HAP-1 (cell line): ENCODE measurements around the gene BTBD16.

Experiments
- DNase-seq, 2 experiments: peaks; one replicate each; pipeline ENCODE4 v3.0.0-alpha.2; 2016 to 2020; ENCODE audit warnings: low spot score in 2 of 2
- H3K27me3 ChIP-seq: fragments of 250-450 bp; sonication (Bioruptor Pico); 2 replicates; pipeline ENCODE4 v1.5.1; 2020; ENCODE audit warnings: low read depth, mild to moderate bottlenecking, moderate library complexity
- H3K36me3 ChIP-seq: fragments of 250-450 bp; sonication (Bioruptor Pico); replicated peaks from 2 replicates; pipeline ENCODE4 v1.5.1; 2020; ENCODE audit warnings: mild to moderate bottlenecking
- H3K4me1 ChIP-seq: fragments of 250-450 bp; sonication (Bioruptor Pico); 2 replicates; pipeline ENCODE4 v1.5.1; 2020; ENCODE audit warnings: mild to moderate bottlenecking
- H3K4me3 ChIP-seq: fragments of 250-450 bp; sonication (Bioruptor Pico); 2 replicates; pipeline ENCODE4 v1.5.1; 2020; ENCODE audit warnings: mild to moderate bottlenecking, moderate library complexity
- H3K9me3 ChIP-seq: fragments of 250-450 bp; sonication (Bioruptor Pico); 2 replicates; pipeline ENCODE4 v1.5.1; 2020; ENCODE audit warnings: mild to moderate bottlenecking, moderate library complexity
- in situ Hi-C: fragments of 300-500 bp; cut with MboI; formaldehyde crosslinking; loops from 3 replicates; pipeline ENCODE4 v1.14.3; 2020; ENCODE audit warnings: low sequenced_read_pairs, inconsistent platforms, mixed read lengths

BTBD16 gene

DNA sequence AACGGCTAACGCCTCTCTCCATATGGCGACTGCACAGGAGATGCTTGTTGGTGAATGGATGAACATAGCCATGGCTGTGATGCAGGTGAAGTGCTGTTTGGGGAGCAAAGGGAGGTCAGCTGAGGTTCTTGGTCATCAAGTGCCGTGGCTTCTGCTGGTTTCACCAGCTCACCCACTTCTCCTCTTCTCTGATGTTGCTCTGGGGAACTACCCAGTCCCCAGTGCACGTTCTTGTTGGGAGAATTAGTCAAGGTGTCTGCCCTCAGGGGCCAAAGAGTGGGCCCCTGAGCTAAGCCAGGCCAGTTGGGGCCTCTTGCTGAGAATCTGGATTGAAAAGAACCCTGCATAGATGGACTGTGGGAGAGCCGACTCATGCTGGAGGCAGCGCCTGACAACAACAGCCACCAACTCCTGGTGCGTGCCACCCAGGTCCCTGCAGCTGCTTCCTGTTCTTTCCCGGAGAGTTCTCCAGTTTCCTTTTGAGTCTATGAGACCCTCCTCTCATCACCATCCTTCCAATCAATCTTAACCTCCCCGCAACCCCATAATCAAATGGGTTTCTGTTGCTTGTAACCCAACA is 3.0 kb downstream of the BTBD16 start:
- in situ Hi-C loops, result no loop called here
- Histone ChIP-seq H3K36me3 (no peaks in the 10 kb centered on the region), H3K9me3 (no peaks in the 10 kb centered on the region), H3K27me3 (no peaks in the 10 kb centered on the region), H3K4me1 (no peaks in the 10 kb centered on the region), H3K4me3 (no peak overlapping the region)
- no peak for DNase-seq

DNA sequence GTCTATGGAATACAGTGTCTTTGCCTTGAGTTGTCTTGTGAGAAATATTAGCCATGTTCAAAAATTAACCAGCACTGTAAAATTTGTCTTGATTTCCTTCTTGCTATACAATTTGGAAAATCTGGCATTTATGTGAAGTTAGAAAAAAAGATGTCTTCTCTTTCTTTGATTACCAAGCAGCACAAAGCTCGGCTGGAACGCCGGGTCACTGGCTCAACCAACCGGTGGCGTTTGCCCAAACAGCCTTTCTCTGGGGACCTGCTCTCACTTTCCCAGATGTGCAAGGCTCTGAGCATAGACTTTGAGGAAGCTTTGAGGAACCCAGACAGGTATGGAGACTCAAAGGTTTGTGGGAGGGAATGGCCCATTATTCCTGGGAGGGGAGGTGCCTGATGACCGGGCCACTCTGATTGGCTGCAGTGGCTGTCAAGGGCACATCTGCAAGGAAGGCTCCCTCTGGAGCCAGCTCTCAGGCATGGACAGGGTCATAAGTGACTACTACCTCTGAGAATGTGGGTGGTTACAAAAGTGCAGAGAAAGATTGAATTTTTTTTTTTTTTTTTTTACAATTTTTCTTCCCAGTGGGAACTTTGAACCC is 5.6 kb downstream of the BTBD16 start:
- no peaks in the 10 kb centered on the region for H3K4me1 ChIP-seq
- no peak for DNase-seq
- H3K36me3 ChIP-seq, result no peaks in the 10 kb centered on the region
- H3K4me3 ChIP-seq, result no peak overlapping the region
- no peaks in the 10 kb centered on the region for H3K27me3 ChIP-seq
- no peaks in the 10 kb centered on the region for H3K9me3 ChIP-seq
- in situ Hi-C loops, result no loop called here

DNA sequence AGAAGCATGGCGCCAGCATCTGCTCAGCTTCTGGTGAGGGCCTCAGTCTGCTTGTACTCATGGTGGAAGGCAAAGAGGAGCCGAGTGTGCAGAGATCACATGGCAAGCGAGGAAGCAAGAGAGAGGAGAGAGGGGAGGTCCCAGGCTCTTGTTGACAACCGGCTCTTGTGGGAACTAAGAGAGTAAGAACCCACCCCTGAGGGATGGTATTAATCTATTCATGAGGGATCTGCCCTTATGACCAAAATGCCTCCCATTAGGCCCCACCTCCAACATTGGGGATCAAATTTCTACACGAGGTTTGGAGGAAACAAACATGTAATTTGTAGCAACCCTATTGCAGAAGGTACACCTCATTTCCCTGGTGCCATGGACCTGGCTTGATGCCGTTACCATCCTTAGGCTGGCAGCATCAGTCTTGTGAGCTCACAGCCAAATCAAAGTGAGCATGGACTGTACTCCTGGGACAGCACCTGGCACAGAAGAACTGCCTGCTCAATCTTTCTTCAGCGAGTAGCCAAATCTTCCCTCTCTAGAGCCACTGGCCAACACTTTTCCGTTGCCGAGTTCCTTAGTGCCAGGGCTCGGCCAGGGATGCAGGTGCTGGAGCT is 6.5 kb downstream of the BTBD16 start:
- Histone ChIP-seq H3K27me3 (no peaks in the 10 kb centered on the region), H3K9me3 (no peaks in the 10 kb centered on the region), H3K4me1 (no peaks in the 10 kb centered on the region), H3K36me3 (no peaks in the 10 kb centered on the region), H3K4me3 (no peak overlapping the region)
- in situ Hi-C loops, result no loop called here
- no peak for DNase-seq

DNA sequence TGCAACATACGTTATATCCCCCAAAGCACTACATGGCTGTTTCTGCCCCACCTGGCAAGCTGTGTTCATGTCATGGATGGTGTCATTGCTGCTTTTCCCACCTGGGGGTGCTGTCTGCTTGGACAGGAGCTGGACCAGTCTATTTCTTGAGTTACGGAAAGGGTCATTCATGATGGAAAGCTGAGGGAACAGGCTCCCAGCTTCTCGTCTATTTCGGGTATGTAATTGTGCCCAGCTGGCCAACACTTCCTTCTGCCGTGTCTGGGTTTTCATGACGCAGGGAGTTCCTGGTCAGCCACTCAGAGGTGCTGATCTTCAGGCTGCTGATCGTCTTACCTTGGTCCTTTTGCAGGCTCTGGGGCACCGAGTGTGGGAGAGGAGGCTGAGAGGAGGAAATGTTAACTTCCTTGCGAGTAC is 8.6 kb downstream of the BTBD16 start:
- Histone ChIP-seq H3K27me3 (no peaks in the 10 kb centered on the region), H3K4me1 (no peaks in the 10 kb centered on the region), H3K4me3 (no peak overlapping the region), H3K36me3 (no peaks in the 10 kb centered on the region), H3K9me3 (no peaks in the 10 kb centered on the region)
- in situ Hi-C loops, result no loop called here
- DNase-seq, result peak; percentile 44 to 75

DNA sequence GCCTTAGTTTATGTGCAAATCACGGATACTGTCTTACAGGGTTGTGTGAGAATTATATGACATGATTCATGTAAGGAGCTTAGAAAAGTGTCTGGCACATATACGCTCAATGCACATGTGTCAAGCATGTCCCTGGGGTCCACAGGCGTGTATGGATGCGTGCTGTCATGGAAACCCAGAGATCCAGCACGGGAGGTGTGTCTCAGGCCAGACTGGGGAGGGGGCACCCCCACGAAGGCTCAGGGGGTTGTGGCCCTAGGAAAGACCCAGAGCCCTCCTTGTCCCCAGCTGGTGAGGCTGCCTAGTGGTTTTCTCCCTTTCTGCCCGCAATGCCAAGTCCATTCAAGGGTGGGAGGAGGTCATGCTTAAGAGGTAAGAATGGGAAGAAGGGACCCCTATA is 9.1 kb downstream of the BTBD16 start:
- H3K36me3 ChIP-seq, result no peaks in the 10 kb centered on the region
- H3K9me3 ChIP-seq, result no peaks in the 10 kb centered on the region
- in situ Hi-C loops, result no loop called here
- no peaks in the 10 kb centered on the region for H3K27me3 ChIP-seq
- no peaks in the 10 kb centered on the region for H3K4me1 ChIP-seq
- no peak for DNase-seq
- no peak overlapping the region for H3K4me3 ChIP-seq

DNA sequence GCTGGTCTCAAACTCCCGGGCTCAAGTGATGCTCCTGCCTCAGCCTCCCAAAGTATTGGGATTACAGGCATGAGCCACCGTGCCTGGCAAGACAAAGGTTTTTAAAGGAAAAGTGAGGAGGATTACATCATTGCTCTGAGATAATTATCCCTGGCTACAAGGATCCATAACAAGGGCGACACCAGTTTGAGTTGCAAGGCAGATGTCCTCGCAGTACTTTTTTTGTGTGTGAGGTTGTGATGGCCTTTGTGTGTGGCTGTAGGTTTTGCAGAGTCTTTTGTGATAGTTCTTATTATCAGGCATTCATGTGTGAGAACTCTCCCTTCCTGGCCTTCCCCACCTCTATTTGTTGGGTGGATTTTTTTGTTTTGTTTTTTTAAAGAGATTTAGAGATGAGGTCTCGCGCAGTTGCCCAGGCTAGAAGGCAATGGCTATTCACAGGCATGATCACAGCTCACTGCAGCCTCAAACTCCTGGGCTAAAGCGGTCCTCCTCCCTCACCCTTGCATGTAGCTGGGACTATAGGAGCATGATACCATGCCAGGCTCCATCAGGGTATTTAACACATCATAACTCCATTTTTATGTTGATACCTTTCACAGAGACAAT is 10.0 kb downstream of the BTBD16 start:
- in situ Hi-C loops, result no loop called here

DNA sequence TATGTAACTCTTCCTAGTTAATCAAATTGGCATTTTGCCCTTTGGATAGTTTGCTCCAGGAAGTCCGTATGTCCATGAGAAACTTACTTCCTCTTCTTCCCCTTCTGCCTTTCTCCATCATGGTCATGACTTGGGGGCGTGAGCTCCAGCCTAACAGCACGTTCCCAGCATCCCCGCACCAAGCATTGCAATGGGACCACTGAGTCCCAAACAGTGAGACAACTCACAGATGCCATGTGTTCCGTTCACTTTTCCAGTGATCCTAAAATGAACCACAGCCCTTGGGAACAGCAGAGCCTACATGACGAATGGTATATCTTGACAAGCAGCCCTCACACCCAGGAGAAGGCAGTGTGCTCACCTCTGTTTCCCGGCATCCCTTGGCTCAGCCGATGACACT is 10.7 kb downstream of the BTBD16 start:
- H3K4me1 ChIP-seq, result no peaks in the 10 kb centered on the region
- no peaks in the 10 kb centered on the region for H3K9me3 ChIP-seq
- in situ Hi-C loops, result no loop called here
- no peaks in the 10 kb centered on the region for H3K27me3 ChIP-seq
- no peaks in the 10 kb centered on the region for H3K36me3 ChIP-seq
- no peak overlapping the region for H3K4me3 ChIP-seq
- no peak for DNase-seq

More for the DNA sequence above, 10.0 kb downstream of the BTBD16 start:
- no peaks in the 10 kb centered on the region for H3K36me3 ChIP-seq
- no peaks in the 10 kb centered on the region for H3K27me3 ChIP-seq
- no peaks in the 10 kb centered on the region for H3K4me1 ChIP-seq
- DNase-seq, result no peak
- H3K9me3 ChIP-seq, result no peaks in the 10 kb centered on the region
- H3K4me3 ChIP-seq, result no peak overlapping the region

DNA sequence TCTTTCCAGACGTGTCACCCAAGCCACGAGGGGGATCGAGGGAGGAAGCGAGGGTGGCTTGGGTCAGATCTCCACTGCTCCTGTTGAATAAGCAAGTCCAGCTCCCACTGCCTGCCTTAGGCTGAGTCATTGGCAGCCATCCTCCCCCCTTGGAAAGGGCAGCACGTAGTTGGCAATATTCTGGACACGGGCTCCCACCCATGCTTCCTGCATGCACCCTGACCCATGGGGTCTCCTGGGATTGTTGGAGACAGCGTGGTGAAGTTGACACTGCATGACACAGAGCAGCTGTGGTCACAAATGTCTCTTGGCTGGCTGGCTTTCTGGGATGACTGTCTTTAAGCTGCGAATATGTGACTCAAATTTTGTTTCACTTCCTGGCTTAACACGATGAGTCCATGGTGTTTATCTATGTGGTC is 11.2 kb downstream of the BTBD16 start:
- Histone ChIP-seq H3K27me3 (no peaks in the 10 kb centered on the region), H3K36me3 (no peaks in the 10 kb centered on the region), H3K4me3 (no peak overlapping the region), H3K9me3 (no peaks in the 10 kb centered on the region), H3K4me1 (no peaks in the 10 kb centered on the region)
- DNase-seq, result no peak
- in situ Hi-C loops, result no loop called here

DNA sequence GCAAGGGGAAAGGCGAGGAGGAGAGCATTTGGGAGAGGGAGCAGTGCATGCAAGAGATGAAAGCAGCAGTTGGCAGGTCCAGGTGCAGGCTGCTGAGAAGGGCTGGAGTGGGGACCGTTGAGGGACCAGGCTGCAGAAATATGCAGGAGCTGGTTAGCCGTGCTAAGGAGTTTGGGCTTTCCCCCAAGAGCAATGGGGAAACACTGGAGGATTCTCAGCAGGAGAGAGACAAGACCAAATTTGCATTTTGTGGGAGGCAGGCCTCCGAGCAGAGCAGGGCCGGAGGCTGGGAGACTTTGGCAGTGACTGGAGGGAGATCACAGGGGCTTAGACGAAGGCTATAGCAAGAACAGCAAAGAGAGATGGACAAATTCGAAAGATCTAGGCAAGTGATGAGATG is 11.8 kb downstream of the BTBD16 start:
- no peaks in the 10 kb centered on the region for H3K4me1 ChIP-seq
- H3K9me3 ChIP-seq, result no peaks in the 10 kb centered on the region
- H3K36me3 ChIP-seq, result no peaks in the 10 kb centered on the region
- in situ Hi-C loops, result no loop called here
- no peaks in the 10 kb centered on the region for H3K27me3 ChIP-seq
- H3K4me3 ChIP-seq, result no peak overlapping the region
- DNase-seq, result no peak

DNA sequence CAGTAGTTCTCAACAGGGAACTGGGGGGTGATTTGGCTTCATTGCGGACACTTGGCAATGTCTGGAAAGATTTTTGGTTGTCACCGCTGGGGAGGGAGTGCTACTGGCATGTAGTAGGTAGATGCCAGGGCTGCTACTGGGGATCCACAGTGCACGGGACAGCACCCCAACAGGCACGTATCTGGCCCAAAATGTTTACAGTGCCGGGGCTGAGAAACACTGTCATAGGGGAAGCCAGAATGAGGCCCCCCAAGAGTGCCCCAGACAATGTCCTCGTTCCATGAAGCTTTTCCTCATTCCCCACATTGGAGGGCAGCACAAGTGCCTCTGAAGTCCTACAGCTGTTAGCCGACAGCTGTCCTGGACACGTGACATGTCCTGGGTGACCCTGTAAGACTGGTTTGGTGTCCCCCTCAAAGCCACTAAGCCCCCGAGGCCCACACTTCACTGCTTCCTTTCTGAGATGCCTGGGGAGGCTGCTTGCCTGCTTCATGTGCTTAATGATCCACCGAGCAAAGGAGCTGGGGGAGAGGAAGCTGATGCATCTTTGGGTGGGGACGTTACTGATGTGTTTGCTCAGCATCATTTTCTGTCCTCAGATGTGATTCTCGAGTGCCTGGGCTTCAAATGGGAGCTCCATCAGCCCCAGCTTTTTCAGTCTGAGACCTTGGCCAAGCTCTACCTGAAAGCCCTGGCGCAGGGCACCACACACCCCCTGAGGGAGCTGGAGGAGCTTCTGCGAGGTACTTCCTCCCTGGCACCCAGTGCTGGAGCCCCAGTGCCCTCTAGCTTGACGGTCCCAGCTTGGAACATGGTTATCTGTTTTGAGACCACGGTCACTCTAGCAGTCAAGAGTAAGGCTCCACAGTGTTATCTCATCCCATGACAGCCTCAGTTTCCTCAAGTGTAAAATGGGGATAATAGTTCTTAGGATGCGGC is 14.7 kb downstream of the BTBD16 start:
- Histone ChIP-seq H3K36me3 (no peaks in the 10 kb centered on the region), H3K4me3 (no peak overlapping the region), H3K27me3 (no peaks in the 10 kb centered on the region), H3K4me1 (no peaks in the 10 kb centered on the region), H3K9me3 (no peaks in the 10 kb centered on the region)
- in situ Hi-C loops, result no loop called here
- no peak for DNase-seq

DNA sequence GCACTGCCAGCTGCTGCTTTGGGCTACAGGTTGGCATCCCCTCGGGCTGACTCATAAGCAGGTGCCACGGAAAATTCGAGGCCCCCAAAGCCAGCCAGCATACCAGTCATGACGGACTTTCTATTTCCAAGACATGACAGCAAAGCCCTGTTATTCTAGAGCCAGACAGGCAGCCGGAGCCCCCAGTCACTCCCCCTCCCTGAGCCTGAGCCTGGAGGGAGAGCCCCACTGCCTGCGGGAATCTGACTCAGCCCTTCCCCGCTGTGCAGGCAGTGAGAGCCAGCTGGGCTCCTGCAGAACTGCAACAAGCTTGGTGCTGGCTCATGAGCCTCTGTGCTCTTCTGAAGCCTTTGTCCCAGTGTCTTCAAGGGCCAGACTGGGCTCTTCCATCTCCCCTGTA is 15.8 kb downstream of the BTBD16 start:
- Histone ChIP-seq H3K4me1 (no peaks in the 10 kb centered on the region), H3K4me3 (no peak overlapping the region), H3K27me3 (no peaks in the 10 kb centered on the region), H3K36me3 (no peaks in the 10 kb centered on the region), H3K9me3 (no peaks in the 10 kb centered on the region)
- in situ Hi-C loops, result no loop called here
- DNase-seq, result no peak

DNA sequence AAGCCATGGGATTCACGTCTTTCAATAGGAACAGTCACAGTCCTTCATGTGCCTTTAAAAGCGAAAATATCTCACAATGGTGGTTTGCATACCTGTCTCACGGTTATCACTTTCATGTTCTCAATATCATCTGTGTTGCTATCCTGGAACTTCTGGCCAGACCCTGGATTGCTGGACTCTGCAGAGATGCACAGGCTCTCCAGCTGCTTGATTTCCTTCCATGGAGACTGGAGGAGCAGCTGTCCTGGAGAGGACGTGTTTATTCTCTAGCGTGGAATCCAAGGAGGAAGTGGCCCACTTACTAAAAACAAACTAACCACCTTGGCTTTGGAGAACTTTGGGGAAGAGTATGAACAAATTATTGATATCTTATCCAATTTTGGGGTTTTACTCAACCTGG is 16.5 kb downstream of the BTBD16 start:
- in situ Hi-C loops, result no loop called here
- H3K4me1 ChIP-seq, result no peaks in the 10 kb centered on the region
- H3K4me3 ChIP-seq, result no peak overlapping the region

DNA sequence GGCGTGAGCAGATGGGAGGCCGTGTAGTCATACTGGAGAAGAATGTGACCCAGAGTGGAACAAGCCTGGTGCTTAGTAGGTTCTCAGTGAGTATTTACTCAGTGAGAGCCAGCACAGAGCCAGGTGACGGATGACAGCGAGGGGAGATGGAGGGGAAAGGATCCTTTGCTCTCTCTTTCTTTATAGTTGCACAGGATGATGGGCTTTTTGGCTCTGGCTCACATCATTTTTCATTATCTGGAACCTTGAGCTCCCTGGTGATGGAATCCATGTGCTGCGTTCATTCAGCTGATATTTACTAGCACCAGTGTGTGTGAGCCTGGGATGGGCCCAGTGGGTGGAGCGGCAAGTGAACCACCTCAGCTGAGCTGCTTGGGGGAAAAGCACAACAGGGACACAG is 17.2 kb downstream of the BTBD16 start:
- DNase-seq, result no peak
- no peaks in the 10 kb centered on the region for H3K36me3 ChIP-seq
- no peaks in the 10 kb centered on the region for H3K4me1 ChIP-seq
- H3K27me3 ChIP-seq, result no peaks in the 10 kb centered on the region
- H3K9me3 ChIP-seq, result no peaks in the 10 kb centered on the region
- in situ Hi-C loops, result no loop called here
- no peak overlapping the region for H3K4me3 ChIP-seq

More for the DNA sequence above, 16.5 kb downstream of the BTBD16 start:
- H3K27me3 ChIP-seq, result no peaks in the 10 kb centered on the region
- H3K36me3 ChIP-seq, result no peaks in the 10 kb centered on the region
- no peak for DNase-seq
- H3K9me3 ChIP-seq, result no peaks in the 10 kb centered on the region
